ENCODE results near the gene CRISPLD2. TPM values are rescaled to one million over a fixed set of nuclear protein-coding genes. Genes with fewer than 3 reads are reported as not detected.

Gene CRISPLD2
- total and polyA plus RNA-seq, 2 donors from 2014 or later: 4.8 to 108 TPM

- Histone ChIP-seq H3K4me3 (ENCODE audit: low read length in 3 of 3) (no peak overlapping the region), H3K4me1 (ENCODE audit: control insufficient read depth in 2 of 3, insufficient read depth in 2 of 3, low read depth in 1 of 3, low read length in 3 of 3) (no peaks in the 10 kb centered on the region), H3K9me3 (ENCODE audit: control insufficient read depth in 2 of 3, insufficient read depth in 1 of 3, low read length in 3 of 3) (no peaks in the 10 kb centered on the region), H3K9ac (ENCODE audit: low read length in 3 of 3) (no peak overlapping the region), H3K36me3 (ENCODE audit: control insufficient read depth in 2 of 3, insufficient read depth in 3 of 3, low read length in 3 of 3) (no peaks in the 10 kb centered on the region), H3K27ac (ENCODE audit: low read depth in 2 of 2, low read length in 2 of 2) (peak overlapping the region in 1 of 2 donors; percentile 32), H3K27me3 (ENCODE audit: control insufficient read depth, insufficient read depth, low read length) (no peaks in the 10 kb centered on the region)
- DNase-seq (no peak), FAIRE-seq (no peak)
- intact Hi-C loops (cut with DNase I): no loop called here
- TF ChIP-seq, protein P1, sequence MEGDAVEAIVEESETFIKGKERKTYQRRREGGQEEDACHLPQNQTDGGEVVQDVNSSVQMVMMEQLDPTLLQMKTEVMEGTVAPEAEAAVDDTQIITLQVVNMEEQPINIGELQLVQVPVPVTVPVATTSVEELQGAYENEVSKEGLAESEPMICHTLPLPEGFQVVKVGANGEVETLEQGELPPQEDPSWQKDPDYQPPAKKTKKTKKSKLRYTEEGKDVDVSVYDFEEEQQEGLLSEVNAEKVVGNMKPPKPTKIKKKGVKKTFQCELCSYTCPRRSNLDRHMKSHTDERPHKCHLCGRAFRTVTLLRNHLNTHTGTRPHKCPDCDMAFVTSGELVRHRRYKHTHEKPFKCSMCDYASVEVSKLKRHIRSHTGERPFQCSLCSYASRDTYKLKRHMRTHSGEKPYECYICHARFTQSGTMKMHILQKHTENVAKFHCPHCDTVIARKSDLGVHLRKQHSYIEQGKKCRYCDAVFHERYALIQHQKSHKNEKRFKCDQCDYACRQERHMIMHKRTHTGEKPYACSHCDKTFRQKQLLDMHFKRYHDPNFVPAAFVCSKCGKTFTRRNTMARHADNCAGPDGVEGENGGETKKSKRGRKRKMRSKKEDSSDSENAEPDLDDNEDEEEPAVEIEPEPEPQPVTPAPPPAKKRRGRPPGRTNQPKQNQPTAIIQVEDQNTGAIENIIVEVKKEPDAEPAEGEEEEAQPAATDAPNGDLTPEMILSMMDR (IDR thresholded peaks at IDR 0.05; ENCODE audit: borderline replicate concordance, extremely low read depth, insufficient read depth): no peak
Observed at GRCh38 chr16:84890427-84890826, 70.6 kb downstream of the CRISPLD2 start.

DNA sequence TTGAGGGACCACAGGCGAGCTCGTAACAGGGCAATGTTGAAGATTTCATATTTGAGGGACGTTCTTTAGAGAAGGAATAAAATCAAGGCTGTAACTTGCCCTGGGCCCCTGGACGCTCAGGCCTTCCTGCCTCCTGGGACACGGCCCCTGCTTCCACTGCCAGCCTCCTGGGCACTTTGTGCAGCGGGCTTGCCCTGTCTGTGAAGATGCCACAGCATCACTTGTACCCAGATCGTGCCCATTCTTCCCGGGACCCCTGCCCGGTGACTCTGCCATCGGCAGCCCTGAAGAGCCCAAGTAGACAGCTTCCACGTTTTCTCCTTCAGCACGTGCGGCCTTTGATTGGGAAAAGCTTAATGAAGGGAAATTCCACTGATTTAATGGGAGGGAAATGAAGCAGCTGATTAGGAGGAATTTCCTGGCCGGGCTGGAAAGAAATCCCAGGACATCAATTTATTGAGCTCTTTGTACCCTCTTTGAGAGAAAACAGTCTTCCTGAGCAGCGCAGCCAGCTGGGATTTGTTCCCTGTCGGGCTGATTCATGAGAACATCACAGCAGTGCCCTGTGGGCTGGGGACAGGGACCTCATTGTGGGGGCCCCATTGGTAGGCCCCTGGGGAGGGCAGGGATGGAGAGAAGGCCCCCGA, 71.5 kb downstream of the CRISPLD2 start:
- Histone ChIP-seq H3K27ac (ENCODE audit: low read depth in 2 of 2, low read length in 2 of 2) (peak overlapping the region in 1 of 2 donors; percentile 77), H3K36me3 (ENCODE audit: control insufficient read depth in 2 of 3, insufficient read depth in 3 of 3, low read length in 3 of 3) (no peaks in the 10 kb centered on the region), H3K27me3 (ENCODE audit: control insufficient read depth, insufficient read depth, low read length) (no peaks in the 10 kb centered on the region), H3K9me3 (ENCODE audit: control insufficient read depth in 2 of 3, insufficient read depth in 1 of 3, low read length in 3 of 3) (no peaks in the 10 kb centered on the region), H3K4me3 (ENCODE audit: low read length in 3 of 3) (no peak overlapping the region), H3K9ac (ENCODE audit: low read length in 3 of 3) (no peak overlapping the region), H3K4me1 (ENCODE audit: control insufficient read depth in 2 of 3, insufficient read depth in 2 of 3, low read depth in 1 of 3, low read length in 3 of 3) (no peaks in the 10 kb centered on the region)
- DNase-seq (peak in 4 of 5 donors; percentile 52 to 87 (median 78)), FAIRE-seq (no peak)
- intact Hi-C loops (cut with DNase I): no loop called here
- TF ChIP-seq, protein P1 (IDR thresholded peaks at IDR 0.05; ENCODE audit: borderline replicate concordance, extremely low read depth, insufficient read depth): no peak

DNA sequence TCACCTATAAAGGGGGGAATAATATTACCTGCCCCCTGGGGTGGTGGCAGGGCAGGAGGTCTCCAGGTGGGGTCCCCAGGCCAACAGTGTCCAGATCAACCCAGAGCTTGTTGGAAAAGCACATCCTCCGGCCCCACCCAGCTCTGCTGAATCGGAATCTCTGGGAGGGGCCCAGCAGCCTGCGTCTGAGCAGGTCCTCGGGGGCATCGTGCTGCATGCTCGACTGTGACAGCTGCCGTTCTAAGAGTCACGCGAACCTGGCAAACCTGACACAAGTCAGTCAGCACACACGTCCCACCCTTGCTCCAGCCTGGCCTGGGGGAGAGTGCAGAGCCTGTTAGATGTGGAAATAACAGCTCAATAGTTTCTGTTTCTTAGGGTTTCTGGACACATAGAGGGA, 72.3 kb downstream of the CRISPLD2 start:
- H3K36me3 ChIP-seq (ENCODE audit: control insufficient read depth in 2 of 3, insufficient read depth in 3 of 3, low read length in 3 of 3): no peaks in the 10 kb centered on the region
- TF ChIP-seq, protein P1 (IDR thresholded peaks at IDR 0.05; ENCODE audit: borderline replicate concordance, extremely low read depth, insufficient read depth): no peak
- FAIRE-seq (no peak), DNase-seq (no peak)
- intact Hi-C loops (cut with DNase I): no loop called here
- no peak overlapping the region for H3K4me3 ChIP-seq (ENCODE audit: low read length in 3 of 3)
- no peaks in the 10 kb centered on the region for H3K4me1 ChIP-seq (ENCODE audit: control insufficient read depth in 2 of 3, insufficient read depth in 2 of 3, low read depth in 1 of 3, low read length in 3 of 3)
- H3K9me3 ChIP-seq (ENCODE audit: control insufficient read depth in 2 of 3, insufficient read depth in 1 of 3, low read length in 3 of 3): no peaks in the 10 kb centered on the region
- H3K27me3 ChIP-seq (ENCODE audit: control insufficient read depth, insufficient read depth, low read length): no peaks in the 10 kb centered on the region
- H3K9ac ChIP-seq (ENCODE audit: low read length in 3 of 3): no peak overlapping the region
- no peak overlapping the region for H3K27ac ChIP-seq (ENCODE audit: low read depth in 2 of 2, low read length in 2 of 2)

GRCh38 chr16:84893467-84893848, 73.7 kb downstream of the CRISPLD2 start:
- no peaks in the 10 kb centered on the region for H3K9me3 ChIP-seq (ENCODE audit: control insufficient read depth in 2 of 3, insufficient read depth in 1 of 3, low read length in 3 of 3)
- no peaks in the 10 kb centered on the region for H3K27me3 ChIP-seq (ENCODE audit: control insufficient read depth, insufficient read depth, low read length)
- TF ChIP-seq, protein P1 (IDR thresholded peaks at IDR 0.05; ENCODE audit: borderline replicate concordance, extremely low read depth, insufficient read depth): no peak
- no peaks in the 10 kb centered on the region for H3K4me1 ChIP-seq (ENCODE audit: control insufficient read depth in 2 of 3, insufficient read depth in 2 of 3, low read depth in 1 of 3, low read length in 3 of 3)
- H3K27ac ChIP-seq (ENCODE audit: low read depth in 2 of 2, low read length in 2 of 2): no peak overlapping the region
- FAIRE-seq (no peak), DNase-seq (no peak)
- no peak overlapping the region for H3K9ac ChIP-seq (ENCODE audit: low read length in 3 of 3)
- H3K4me3 ChIP-seq (ENCODE audit: low read length in 3 of 3): no peak overlapping the region
- intact Hi-C loops (cut with DNase I): no loop called here
- H3K36me3 ChIP-seq (ENCODE audit: control insufficient read depth in 2 of 3, insufficient read depth in 3 of 3, low read length in 3 of 3): no peaks in the 10 kb centered on the region

Measured in kidney (tissue), 14 donors.